H1 (cell line): ENCODE measurements around the gene REPS1. TPM values are rescaled to one million over a fixed set of nuclear protein-coding genes. Genes with fewer than 3 reads are reported as not detected.

Experiments
- CTCF ChIA-PET: fragments of 300-600 bp; sonication (Branson Sonifier 250); formaldehyde crosslinking; loops from one replicate; lab custom pipeline; 2021; ENCODE audit not compliant: partially characterized antibody; lab: Charles Lee
- POLR2A ChIA-PET: fragments of 300-600 bp; sonication (Branson Sonifier 250); formaldehyde crosslinking; loops from one replicate; lab custom pipeline; 2021; ENCODE audit warnings: inconsistent platforms; ENCODE audit not compliant: partially characterized antibody; lab: Charles Lee
- DNase-seq, 2 experiments: peaks; one replicate each; pipeline versions ENCODE4 v3.0.0 to v3.0.0-alpha.2; 2010 to 2022; ENCODE audit warnings: low spot score in 2 of 2, low read depth in 1 of 2, mixed read lengths in 1 of 2
- FAIRE-seq: peaks from 2 replicates; lab custom pipeline; 2011; peaks lifted over from hg19 to GRCh38; lab: Jason Lieb, UNC
- H2AFZ ChIP-seq: 2 replicates; pipeline ENCODE4 v1.8.1; 2012; ENCODE audit warnings: low read length, inconsistent platforms
- H2AK5ac ChIP-seq: 2 replicates; pipeline ENCODE4 v1.6.1; 2013; ENCODE audit warnings: low read depth, low read length
- H2BK120ac ChIP-seq: replicated peaks from 2 replicates; pipeline ENCODE3; 2013; ENCODE audit warnings: low read depth, low read length, inconsistent platforms
- H2BK12ac ChIP-seq: 2 replicates; pipeline ENCODE4 v1.6.1; 2013; ENCODE audit warnings: low read depth, low read length
- H2BK15ac ChIP-seq: 2 replicates; pipeline ENCODE4 v1.6.1; 2013; ENCODE audit warnings: low read length
- H2BK20ac ChIP-seq: 2 replicates; pipeline ENCODE4 v1.6.1; 2013; ENCODE audit warnings: low read length
- H2BK5ac ChIP-seq: 2 replicates; pipeline ENCODE4 v1.6.1; 2013; ENCODE audit warnings: low read depth, low read length
- H3K14ac ChIP-seq: 2 replicates; pipeline ENCODE4 v1.6.1; 2013; ENCODE audit warnings: inconsistent platforms; ENCODE audit not compliant: insufficient read length
- H3K18ac ChIP-seq: 2 replicates; pipeline ENCODE4 v1.6.1; 2013; ENCODE audit warnings: low read length; ENCODE audit errors: extremely low read depth
- H3K23ac ChIP-seq: 2 replicates; pipeline ENCODE4 v1.6.1; 2013; ENCODE audit warnings: inconsistent platforms; ENCODE audit not compliant: insufficient read length
- H3K23me2 ChIP-seq: 2 replicates; pipeline ENCODE4 v1.6.1; 2013; ENCODE audit warnings: low read depth, low read length
- H3K27ac ChIP-seq: 2 replicates; pipeline ENCODE4 v1.6.1; 2011; ENCODE audit warnings: low read depth, low read length, inconsistent platforms
- H3K27me3 ChIP-seq, 4 experiments: replicated peaks in 1 of 4; 1 replicate in 1 of 4; 2 replicates in 3 of 4; pipeline versions ENCODE4 v1.6.1 to v1.8.1; 2011 to 2013; ENCODE audit warnings: low read length in 3 of 4, mild to moderate bottlenecking in 3 of 4, inconsistent platforms in 2 of 4, mixed read lengths in 2 of 4, moderate library complexity in 1 of 4; ENCODE audit not compliant: control insufficient read depth in 3 of 4, insufficient read depth in 3 of 4; ENCODE audit errors: extremely low read depth in 1 of 4
- H3K36me3 ChIP-seq, 4 experiments: 2 replicates each; pipeline versions ENCODE4 v1.6.1 to v1.8.1; 2011 to 2013; ENCODE audit warnings: mild to moderate bottlenecking in 4 of 4, low read length in 3 of 4, moderate library complexity in 2 of 4, control low read depth in 1 of 4, inconsistent platforms in 1 of 4; ENCODE audit not compliant: insufficient read depth in 4 of 4, control insufficient read depth in 2 of 4
- H3K4ac ChIP-seq: replicated peaks from 2 replicates; pipeline ENCODE3; 2013; ENCODE audit warnings: low read length, low read depth, mixed read lengths, inconsistent platforms; ENCODE audit not compliant: insufficient read length
- H3K4me1 ChIP-seq, 4 experiments: replicated peaks in 1 of 4; 1 replicate in 1 of 4; 2 replicates in 3 of 4; pipeline versions ENCODE4 v1.6.1 to v1.8.1; 2011 to 2013; ENCODE audit warnings: low read length in 3 of 4, inconsistent platforms in 2 of 4, mixed read lengths in 1 of 4; ENCODE audit not compliant: insufficient read depth in 4 of 4, control insufficient read depth in 3 of 4
- H3K4me2 ChIP-seq, 2 experiments: 2 replicates each; pipeline versions ENCODE4 v1.6.1 to v1.8.1; 2011 to 2013; ENCODE audit warnings: low read depth in 2 of 2, low read length in 2 of 2, control low read depth in 1 of 2, inconsistent platforms in 1 of 2, mild to moderate bottlenecking in 1 of 2; ENCODE audit not compliant: insufficient read depth in 1 of 2
- H3K4me3 ChIP-seq, 4 experiments: fragments of 200-600, 300-600 bp in 1 of 4; sonication (generic), shearing (Covaris generic), sonication (Bioruptor Twin) in 1 of 4; 2 replicates each; pipeline versions ENCODE4 v1.5.1 to v1.8.1; 2011 to 2016; ENCODE audit warnings: low read length in 4 of 4, low read depth in 3 of 4, control low read depth in 2 of 4, inconsistent platforms in 2 of 4, mild to moderate bottlenecking in 2 of 4, mixed read lengths in 1 of 4, moderate library complexity in 1 of 4; ENCODE audit not compliant: insufficient read depth in 2 of 4; ENCODE audit errors: extremely low read depth in 1 of 4
- H3K56ac ChIP-seq: replicated peaks from 2 replicates; pipeline ENCODE3; 2013; ENCODE audit warnings: low read depth, mild to moderate bottlenecking, mixed read lengths, low read length, inconsistent platforms; ENCODE audit not compliant: insufficient read length
- H3K79me1 ChIP-seq: 2 replicates; pipeline ENCODE4 v1.6.1; 2013; ENCODE audit warnings: low read depth, low read length, control low read depth
- H3K79me2 ChIP-seq, 2 experiments: 2 replicates each; pipeline versions ENCODE4 v1.6.1 to v1.8.1; 2012 to 2013; ENCODE audit warnings: low read length in 2 of 2, mild to moderate bottlenecking in 2 of 2, inconsistent platforms in 1 of 2; ENCODE audit not compliant: insufficient read depth in 2 of 2, control insufficient read depth in 1 of 2
- H3K9ac ChIP-seq, 4 experiments: replicated peaks in 1 of 4; 1 replicate in 1 of 4; 2 replicates in 3 of 4; pipeline versions ENCODE4 v1.6.1 to v1.8.1; 2011 to 2013; ENCODE audit warnings: low read depth in 3 of 4, low read length in 3 of 4, control low read depth in 2 of 4, mild to moderate bottlenecking in 2 of 4, moderate library complexity in 2 of 4, inconsistent platforms in 1 of 4; ENCODE audit errors: extremely low read depth in 1 of 4
- H3K9me3 ChIP-seq, 2 experiments: 2 replicates each; pipeline versions ENCODE4 v1.6.1 to v1.8.1; 2012 to 2013; ENCODE audit warnings: mild to moderate bottlenecking in 2 of 2, moderate library complexity in 2 of 2, control low read depth in 1 of 2, inconsistent platforms in 1 of 2, low read depth in 1 of 2, low read length in 1 of 2, mixed read lengths in 1 of 2; ENCODE audit not compliant: insufficient read depth in 2 of 2
- H4K20me1 ChIP-seq, 2 experiments: replicated peaks in 1 of 2; 2 replicates each; pipeline versions ENCODE3 to v1.8.1; 2011 to 2013; ENCODE audit warnings: inconsistent platforms in 2 of 2, low read length in 2 of 2, mild to moderate bottlenecking in 1 of 2; ENCODE audit not compliant: insufficient read depth in 2 of 2, control insufficient read depth in 1 of 2
- H4K5ac ChIP-seq: 2 replicates; pipeline ENCODE4 v1.6.1; 2013; ENCODE audit warnings: low read length, low read depth, mixed read lengths, inconsistent platforms; ENCODE audit not compliant: insufficient read length
- H4K8ac ChIP-seq: 2 replicates; pipeline ENCODE4 v1.8.0; 2013; ENCODE audit warnings: mild to moderate bottlenecking, moderate library complexity, low read length, inconsistent platforms; ENCODE audit not compliant: insufficient read depth; ENCODE audit errors: extremely low read depth
- H4K91ac ChIP-seq: replicated peaks from 2 replicates; pipeline ENCODE3; 2013; ENCODE audit warnings: low read length, mixed read lengths, inconsistent platforms; ENCODE audit not compliant: insufficient read length
- BCL11A ChIP-seq, 2 experiments: IDR thresholded peaks; one replicate each; pipeline ENCODE4 v1.6.1; 2011; ENCODE audit warnings: low read depth in 2 of 2, low read length in 2 of 2, mild to moderate bottlenecking in 2 of 2
- CHD1 ChIP-seq: IDR thresholded peaks from 2 replicates; pipeline ENCODE4 v1.6.1; 2012; ENCODE audit warnings: low read depth, low read length, improper control_type of control experiment
- CTCF ChIP-seq, 3 experiments: IDR thresholded peaks; 1 replicate in 2 of 3; 2 replicates in 1 of 3; pipeline versions ENCODE4 v1.5.1 to v1.6.1; 2011; ENCODE audit warnings: low read length in 3 of 3, mild to moderate bottlenecking in 3 of 3, inconsistent platforms in 2 of 3, low read depth in 1 of 3, moderate library complexity in 1 of 3; ENCODE audit not compliant: insufficient read depth in 1 of 3; ENCODE audit errors: control extremely low read depth in 1 of 3
- EGR1 ChIP-seq: IDR thresholded peaks from 2 replicates; pipeline ENCODE4 v1.6.1; 2011; ENCODE audit warnings: low read depth, low read length, borderline replicate concordance
- EZH2 ChIP-seq: fragments of 200-600 bp; sonication (generic); IDR thresholded peaks from 2 replicates; pipeline ENCODE4 v1.7.1; 2012; ENCODE audit warnings: low read depth, mild to moderate bottlenecking, moderate library complexity, low read length, inconsistent platforms; ENCODE audit not compliant: severe bottlenecking
- JUND ChIP-seq: IDR thresholded peaks from 2 replicates; pipeline ENCODE4 v1.6.1; 2011; ENCODE audit warnings: mild to moderate bottlenecking, improper control_type of control experiment, low read length
- KDM1A ChIP-seq: fragments of 200-600, 300-600 bp; sonication (generic); IDR thresholded peaks from 2 replicates; pipeline ENCODE4 v1.7.1; 2016; ENCODE audit warnings: mild to moderate bottlenecking, low read length, borderline replicate concordance
- RXRA ChIP-seq: IDR thresholded peaks from 2 replicates; pipeline ENCODE4 v1.6.1; 2011; ENCODE audit warnings: low read depth, mild to moderate bottlenecking, low read length, moderate library complexity; ENCODE audit not compliant: insufficient read depth
- SP1 ChIP-seq: IDR thresholded peaks from 2 replicates; pipeline ENCODE4 v1.6.1; 2011; ENCODE audit warnings: low read depth, low read length
- SP4 ChIP-seq: IDR thresholded peaks from 2 replicates; pipeline ENCODE4 v1.6.1; 2012; ENCODE audit warnings: low read length, inconsistent platforms
- WGBS, 2 experiments: shearing (Covaris generic) in 1 of 2; methylation state at CpG; one replicate each; pipeline versions ENCODE4 v1.1.6 to v1.1.7; 2013 to 2015; ENCODE audit warnings: low lambda C conversion rate in 2 of 2, mixed read lengths in 2 of 2, inconsistent platforms in 1 of 2, low coverage in 1 of 2, missing lambda C conversion rate in 1 of 2; ENCODE audit not compliant: insufficient replicate concordance in 2 of 2, insufficient coverage in 1 of 2, insufficient read length in 1 of 2; ENCODE audit errors: extremely low coverage in 1 of 2, missing lambda C conversion rate in 1 of 2; 5-methylcytosine and 5-hydroxymethylcytosine counted together
- polyA plus RNA-seq, 7 experiments: library from polyadenylated mRNA; depleted of rRNA in 3 of 7; stranded (reverse) in 5 of 7; unstranded in 2 of 7; fragments of >200 nt in 5 of 7; fragments of 200-250 nt in 2 of 7; gene quantifications; 1 replicate in 5 of 7; 2 replicates in 1 of 7; 4 replicates in 1 of 7; pipeline versions ENCODE4 v1.2.1 to v1.2.3, GENCODE V29; 2011 to 2013; ENCODE audit warnings: missing spikeins in 2 of 7, mixed read lengths in 2 of 7
- total RNA-seq: library from RNA; stranded (reverse); fragmentation: NEBNext Ultra II Directional; extraction: Animal tissue kit (Norgen Biotek cat#: 25700); gene quantifications from 2 replicates; pipeline ENCODE4 v1.2.1, GENCODE V29; 2021

REPS1 gene
- total and polyA plus RNA-seq, 2 of the 8 experiments (the other 6 are each of a cell fraction or from before 2014, with no cell fraction given): 52.1 to 68.9 TPM

DNA sequence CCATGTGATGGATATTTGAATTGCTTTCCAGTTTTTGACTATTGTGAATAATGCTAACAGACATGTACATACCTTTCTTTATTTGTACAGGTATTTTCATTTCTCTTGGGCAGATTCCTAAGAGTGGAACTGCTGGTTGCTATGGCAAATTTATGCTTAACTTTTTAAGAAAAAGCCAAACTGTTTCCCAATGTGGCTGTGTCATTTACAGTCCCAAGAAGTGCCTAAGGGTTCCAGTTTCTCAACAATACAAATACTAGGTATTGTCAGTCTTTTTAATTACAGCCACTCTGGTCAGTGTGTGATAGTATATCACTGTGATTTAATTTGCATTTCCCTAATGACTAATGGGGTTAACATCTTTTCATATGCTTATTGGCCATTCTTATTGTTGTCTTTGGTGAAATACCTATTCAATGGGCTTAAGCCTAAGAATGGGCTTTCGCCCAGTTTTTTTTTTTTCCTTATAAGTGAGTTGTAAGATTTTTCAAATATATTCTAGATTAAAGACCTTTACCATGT, 10.3 kb downstream of the REPS1 start:
- H3K36me3 ChIP-seq: no peaks in the 10 kb centered on the region
- H3K4me1 ChIP-seq: peaks cover 2 to 19% (median 10%) of the 10 kb centered on the region in 4 experiments; a peak in 4 of 7 replicates
- peaks cover 5 to 12% of the 10 kb centered on the region in 2 experiments for H4K20me1 ChIP-seq
- peak overlapping the region in 1 of 4 experiments; percentile 8; a peak in 1 of 8 replicates for H3K4me3 ChIP-seq
- H2BK120ac ChIP-seq: no peak overlapping the region
- no peaks in the 10 kb centered on the region for H3K9me3 ChIP-seq
- no peak overlapping the region for H2BK20ac ChIP-seq
- H3K18ac ChIP-seq: no peak overlapping the region
- H2AFZ ChIP-seq: no peak overlapping the region
- no peak overlapping the region for H2BK5ac ChIP-seq
- H3K79me2 ChIP-seq: peaks cover 28 to 99% of the 10 kb centered on the region in 2 experiments
- no peak overlapping the region for H3K23ac ChIP-seq
- H3K4ac ChIP-seq: no peak overlapping the region
- DNase-seq: no peak
- no peak overlapping the region for H4K91ac ChIP-seq
- H3K27me3 ChIP-seq: no peaks in the 10 kb centered on the region
- H3K23me2 ChIP-seq: no peaks in the 10 kb centered on the region
- H2AK5ac ChIP-seq: no peak overlapping the region
- H3K79me1 ChIP-seq: peaks cover 7% of the 10 kb centered on the region
- H4K8ac ChIP-seq: no peak overlapping the region
- H4K5ac ChIP-seq: no peak overlapping the region
- no peak overlapping the region for H3K27ac ChIP-seq
- ChIA-PET POLR2A (interaction anchor here (0.8 to 4.3 kb wide), 2 partner anchors 10 to 11 kb away, joined by 3 to 20 read pairs; partner anchors contain the start of gene REPS1), CTCF (no interaction called here)
- no peak overlapping the region; a peak in 1 of 4 replicates for H3K4me2 ChIP-seq
- 29% methylated on average over 1 of the region's 1 CpG; no CpG with 5 or more reads in 1 of the 2 experiments for WGBS, 2 experiments
- no peak overlapping the region for H2BK12ac ChIP-seq
- no peak overlapping the region for H3K9ac ChIP-seq
- peak; percentile 42 for FAIRE-seq
- H3K14ac ChIP-seq: no peak overlapping the region
- no peak overlapping the region for H2BK15ac ChIP-seq
- no peak overlapping the region for H3K56ac ChIP-seq
- TF ChIP-seq SP1: 0 out of 2 replicates have a peak, but pooled peaks have one; percentile 18
- no peak for TF ChIP-seq CTCF (IDR thresholded peaks at IDR 0.05; ENCODE audit: control extremely low read depth in 1 of 3, insufficient read depth in 1 of 3, low read depth in 1 of 3, low read length in 3 of 3)
- no peak for TF ChIP-seq EZH2
- no peak for TF ChIP-seq RXRA
- TF ChIP-seq KDM1A: no peak
- no peak for TF ChIP-seq SP4
- no peak for TF ChIP-seq CHD1
- no peak for TF ChIP-seq BCL11A (IDR thresholded peaks at IDR 0.05; ENCODE audit: low read depth in 2 of 2, low read length in 2 of 2)
- TF ChIP-seq JUND: no peak
- no peak for TF ChIP-seq EGR1
